Left hindlimb (tissue), 1 donor: ENCODE results near the gene CANT1.
"Not testable (repeated sequence)": the region's sequence is repeated elsewhere in the genome, so short reads cannot be mapped to it uniquely, and the experiment has no call there.

Experiments
- DNase-seq: peaks from one replicate; pipeline ENCODE4 v3.0.0-alpha.2; 2018

Gene CANT1

GRCh38 chr17:78974635-78975591 is 34.7 kb downstream of the CANT1 start:
- DNase-seq = peak; percentile 77

- no peak for DNase-seq
Measured at GRCh38 chr17:78973792-78974520, 35.6 kb downstream of the CANT1 start.

GRCh38 chr17:78973196-78973595 is 36.4 kb downstream of the CANT1 start:
- no peak for DNase-seq

GRCh38 chr17:78972507-78973105 is 37.0 kb downstream of the CANT1 start:
- DNase-seq = no peak

- DNase-seq = no peak
Measured at GRCh38 chr17:78971756-78972506, 37.6 kb downstream of the CANT1 start.

GRCh38 chr17:78970834-78971755 is 38.5 kb downstream of the CANT1 start:
- peak; percentile 79 for DNase-seq

GRCh38 chr17:78969865-78970264 is 39.7 kb downstream of the CANT1 start:
- no peak for DNase-seq

- DNase-seq = no peak
Measured at GRCh38 chr17:78967782-78968362, 41.7 kb downstream of the CANT1 start.

GRCh38 chr17:78966910-78967600 is 42.5 kb downstream of the CANT1 start:
- DNase-seq = no peak

GRCh38 chr17:78966123-78966813 is 43.3 kb downstream of the CANT1 start:
- DNase-seq = no peak

GRCh38 chr17:78965491-78965924 is 44.1 kb downstream of the CANT1 start:
- DNase-seq = no peak

- DNase-seq = no peak
Measured at GRCh38 chr17:78963378-78963777, 46.2 kb downstream of the CANT1 start.

GRCh38 chr17:78962984-78963348 is 46.6 kb downstream of the CANT1 start:
- DNase-seq = not testable (repeated sequence)

- no peak for DNase-seq
Measured at GRCh38 chr17:78962345-78962983, 47.1 kb downstream of the CANT1 start.

- DNase-seq = no peak
Measured at GRCh38 chr17:78961571-78961970, 48.0 kb downstream of the CANT1 start.

GRCh38 chr17:78960928-78961327 is 48.6 kb downstream of the CANT1 start:
- peak; percentile 63 for DNase-seq

GRCh38 chr17:78959803-78960202 is 49.8 kb downstream of the CANT1 start:
- no peak for DNase-seq

GRCh38 chr17:78958641-78959127 is 50.9 kb downstream of the CANT1 start:
- DNase-seq = no peak

- no peak for DNase-seq
Measured at GRCh38 chr17:78957128-78957527, 52.4 kb downstream of the CANT1 start.
